Activated CD4-positive, alpha-beta T cell treated with anti-CD3 and anti-CD28 coated beads, Interleukin-2, Interleukin-4, amounts not matched to agents 100 ng/mL and 50 ng/mL, durations not matched to agents 16 hours and 8 hours (primary cell): ENCODE results near the gene KLHL28.

Source experiments
- DNase-seq: peaks from one replicate; pipeline ENCODE4 v3.0.0-alpha.2; 2020; ENCODE audit warnings: low spot score

The KLHL28 gene

DNA sequence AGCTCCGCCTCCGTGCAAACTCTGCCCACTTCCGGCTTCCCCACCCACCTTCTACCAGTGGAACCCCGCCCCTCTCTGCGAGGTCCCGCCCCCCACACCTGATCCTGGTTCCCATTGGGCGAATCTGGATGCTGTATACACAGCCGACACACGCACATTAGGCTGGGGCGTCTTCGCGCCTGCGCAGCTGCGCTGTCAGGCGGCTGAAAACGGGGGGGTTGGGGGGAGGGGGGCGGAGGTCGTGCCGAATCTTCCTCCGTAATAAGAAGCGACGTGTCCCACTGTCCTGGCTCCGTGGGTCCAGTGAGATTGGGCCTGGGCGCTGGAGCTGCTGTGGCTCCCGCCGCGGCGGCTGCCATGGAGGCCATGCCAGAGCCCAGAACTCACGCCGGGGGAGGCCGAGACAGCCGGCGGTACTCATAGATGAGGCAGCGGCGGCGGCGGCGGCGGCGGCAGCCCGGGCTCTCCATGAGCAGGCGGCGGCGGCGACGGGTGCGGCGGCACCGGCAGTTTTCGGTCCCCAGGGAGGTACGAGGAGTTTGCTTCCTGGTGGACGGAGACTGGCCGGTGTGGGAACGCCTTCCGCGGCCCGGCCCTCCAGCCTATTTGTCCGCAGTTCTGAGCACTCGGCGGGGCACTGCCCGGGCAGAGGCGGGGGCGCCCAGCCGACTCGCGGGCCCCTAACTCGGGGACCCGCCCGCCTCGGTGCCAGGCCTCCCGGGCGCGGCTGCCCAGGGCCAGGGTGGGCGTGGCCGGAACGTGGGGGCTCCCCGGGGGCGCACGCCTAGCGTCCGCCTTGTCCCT lies 64.5 kb downstream of the KLHL28 start:
- DNase-seq: peak; percentile 98

DNA sequence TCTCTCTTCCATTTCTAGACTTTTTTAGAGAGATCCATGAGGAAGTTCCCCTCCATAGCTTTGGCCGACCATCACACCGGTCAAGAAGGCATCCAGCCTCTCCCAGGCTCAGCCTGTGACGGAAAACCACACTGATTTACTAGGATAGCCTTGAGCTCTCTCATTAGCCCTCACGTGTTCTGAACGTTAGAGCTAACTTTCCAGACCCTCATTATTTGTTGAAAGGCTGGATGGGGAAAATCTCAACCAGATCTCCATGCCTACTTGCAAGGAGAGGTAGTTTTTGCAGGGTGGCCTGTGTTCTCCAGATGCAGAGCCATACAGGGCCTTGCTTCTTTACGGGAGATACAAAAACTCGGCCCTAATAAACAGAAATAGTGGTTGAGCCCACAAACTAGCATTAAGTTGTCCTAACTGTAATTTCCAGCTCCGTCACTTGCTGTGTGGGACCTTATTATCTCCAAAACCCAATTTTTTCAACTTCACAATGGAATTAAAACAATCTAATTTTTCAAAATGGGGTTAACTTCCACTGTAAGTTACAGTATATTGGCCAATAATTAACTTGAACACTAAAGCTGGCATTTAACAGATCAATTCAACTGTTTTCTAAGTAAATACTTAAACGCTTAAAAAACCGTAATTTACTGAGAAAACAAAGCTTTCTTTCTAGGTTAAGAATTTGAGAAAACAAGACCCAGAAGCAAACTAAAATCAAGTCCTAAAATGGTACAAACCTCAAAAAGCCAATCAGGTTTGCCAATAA lies 65.3 kb downstream of the KLHL28 start:
- DNase-seq: no peak

DNA sequence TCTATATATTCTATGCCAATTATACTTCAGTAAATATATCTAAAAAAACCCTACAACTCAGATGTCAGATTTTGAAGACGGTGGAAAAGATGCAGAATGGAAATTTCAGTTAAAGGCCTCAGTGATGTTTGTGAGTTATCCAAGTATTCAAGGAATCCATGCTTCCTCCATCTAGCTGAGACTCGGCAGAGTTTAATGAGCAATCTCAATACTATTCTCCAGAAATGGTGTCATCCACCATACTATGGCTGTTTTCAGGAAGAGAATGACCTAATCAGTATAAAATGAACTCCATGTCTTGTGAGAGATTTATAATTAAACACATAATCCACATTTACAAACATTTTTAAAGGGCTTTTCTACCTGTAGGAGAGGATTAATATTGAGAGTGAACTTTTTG lies 66.0 kb downstream of the KLHL28 start:
- no peak for DNase-seq

DNA sequence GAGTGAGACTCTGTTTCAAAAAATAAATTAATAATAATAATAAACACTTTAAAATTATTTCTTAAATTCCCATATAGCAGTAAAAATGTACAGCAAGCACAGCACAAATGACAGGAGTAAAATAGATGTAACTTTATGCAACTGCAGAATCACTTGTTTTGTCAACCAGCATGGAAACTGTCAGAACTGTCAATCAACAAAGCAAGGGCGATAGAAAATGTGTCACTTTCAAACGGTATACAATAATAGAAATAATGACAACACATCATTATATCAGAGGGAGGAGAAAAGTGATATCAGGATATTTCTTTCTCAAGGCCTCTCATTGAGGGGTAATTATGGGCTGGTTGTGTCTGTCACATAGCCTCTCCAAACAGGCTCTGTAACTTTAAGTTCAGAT lies 68.2 kb downstream of the KLHL28 start:
- DNase-seq: no peak

DNA sequence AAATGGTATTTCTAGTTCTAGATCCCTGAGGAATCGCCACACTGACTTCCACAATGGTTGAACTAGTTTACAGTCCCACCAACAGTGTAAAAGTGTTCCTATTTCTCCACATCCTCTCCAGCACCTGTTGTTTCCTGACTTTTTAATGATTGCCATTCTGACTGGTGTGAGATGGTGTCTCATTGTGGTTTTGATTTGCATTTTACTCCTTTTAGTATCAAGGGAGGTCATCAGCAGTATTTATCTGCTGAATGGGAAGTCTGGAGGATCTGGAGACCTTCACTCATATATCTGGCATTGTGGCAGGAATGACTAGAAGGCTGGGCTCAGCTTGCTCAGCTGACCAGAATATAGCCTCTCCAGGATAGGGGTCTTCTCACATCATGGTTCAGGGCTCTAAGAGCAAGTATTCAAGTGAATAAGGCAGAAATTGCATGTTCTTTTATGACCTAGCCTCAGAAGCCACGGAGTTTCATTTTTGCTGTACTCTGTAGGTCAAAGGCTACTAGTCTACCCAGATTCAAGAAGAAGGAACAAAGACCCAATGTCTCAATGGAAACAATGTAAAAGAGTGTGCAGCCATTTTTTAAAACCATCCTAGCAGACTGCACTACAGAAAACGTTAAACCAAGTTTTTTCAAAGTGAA lies 69.9 kb downstream of the KLHL28 start:
- DNase-seq: peak; percentile 55

GRCh38 chr14:44889595-44890471 lies 71.9 kb downstream of the KLHL28 start:
- no peak for DNase-seq

DNA sequence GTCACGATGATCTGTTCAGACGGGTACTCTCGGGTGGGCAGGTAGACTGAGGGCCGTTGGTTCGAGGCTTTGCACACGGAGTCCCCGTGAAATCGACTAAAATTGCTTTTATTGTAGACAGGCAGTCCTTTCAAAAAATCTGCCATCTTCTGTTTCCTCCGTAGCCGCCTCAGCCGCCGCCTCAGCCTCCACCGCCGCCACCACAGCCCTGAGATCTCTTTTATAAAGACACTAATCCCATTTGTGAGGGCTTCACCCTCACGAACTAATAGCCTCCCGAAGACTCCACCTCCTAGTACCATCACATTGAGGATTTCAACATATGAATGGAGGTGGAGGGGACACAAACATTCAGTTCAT lies 74.2 kb downstream of the KLHL28 start:
- DNase-seq: no peak

DNA sequence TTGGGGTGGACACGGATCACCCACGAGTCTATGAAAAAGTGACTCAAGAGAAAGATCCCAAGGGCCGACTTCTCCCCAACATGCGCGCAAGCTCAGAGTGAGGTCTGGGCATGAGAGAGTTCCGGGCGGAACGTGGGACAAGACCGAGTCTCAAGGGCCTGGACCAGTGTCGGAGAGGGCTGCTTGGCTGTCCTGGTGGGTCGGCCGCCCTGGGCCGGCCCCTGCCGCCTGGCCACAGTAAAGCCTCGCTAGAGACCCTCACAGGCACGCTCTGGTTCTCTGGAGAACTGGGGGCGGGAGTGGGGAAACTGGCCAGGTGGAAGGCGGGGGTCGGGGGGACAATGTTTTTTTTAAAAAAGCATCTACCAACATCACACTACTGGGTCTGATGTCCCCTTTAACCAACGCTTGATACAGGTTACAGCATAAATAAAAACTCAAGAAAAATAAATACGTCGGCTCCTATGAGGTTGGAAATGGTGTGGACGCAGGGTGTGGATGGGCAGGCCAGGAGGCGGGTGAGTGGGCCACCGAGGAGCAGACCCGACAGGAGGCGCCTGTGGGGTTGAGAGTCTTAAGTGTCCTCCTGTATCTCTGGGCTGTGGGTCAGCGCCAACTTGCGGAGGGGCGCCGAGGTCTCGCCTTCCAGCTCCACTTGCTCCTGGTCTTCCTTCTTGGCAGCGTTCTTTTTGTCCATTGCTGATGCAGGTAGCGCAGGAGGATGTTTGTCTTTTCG lies 74.7 kb downstream of the KLHL28 start:
- no peak for DNase-seq

GRCh38 chr14:44880791-44881190 lies 81.0 kb downstream of the KLHL28 start:
- DNase-seq: no peak
